Suppressor macrophage (primary cell): Measurements from ENCODE around the gene SYNPO.

Source experiments
- DNase-seq, 4 experiments: peaks; one replicate each; pipeline ENCODE4 v3.0.0-alpha.2; 2020 to 2022

SYNPO gene

DNA sequence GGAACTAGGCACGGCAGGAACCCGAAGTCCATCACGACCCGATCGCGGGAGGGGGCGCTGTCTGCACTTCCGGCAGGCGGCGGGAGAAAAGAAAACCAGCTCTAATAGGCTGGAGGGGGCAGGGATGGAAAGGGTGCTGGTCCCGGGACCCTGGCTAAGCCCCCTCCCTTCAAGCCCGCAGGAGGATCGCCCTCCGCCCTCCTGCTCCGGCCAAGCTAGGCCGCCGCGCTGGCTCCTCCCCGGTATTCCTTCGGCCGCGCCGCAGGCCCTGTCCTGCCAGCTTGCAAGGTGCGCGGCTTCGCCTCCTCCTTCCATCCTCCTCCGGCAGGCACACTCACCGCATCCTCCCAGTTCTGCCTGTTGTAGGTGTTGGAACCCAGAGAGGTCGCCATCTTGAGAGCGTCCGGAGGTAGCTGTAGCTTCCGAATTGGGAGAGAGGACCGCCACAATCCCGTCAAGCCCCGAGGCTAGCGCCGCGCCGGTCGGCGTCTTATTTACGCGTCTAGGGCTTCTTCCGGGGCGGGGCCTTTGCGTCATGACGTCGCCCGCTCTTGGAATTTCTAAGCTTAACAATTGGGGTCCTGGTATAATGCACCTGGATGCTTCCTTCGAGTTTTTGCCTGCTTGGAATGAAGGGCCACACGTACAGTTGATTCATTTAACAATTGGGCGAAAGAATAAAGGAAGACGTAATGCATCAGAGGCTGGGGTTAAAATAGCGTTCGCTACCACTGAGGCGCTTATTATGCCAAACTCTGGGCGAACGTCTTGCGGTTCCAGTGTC, 60.3 kb downstream of the SYNPO start, which contains the start of gene RBM22:
RBM22 (minus strand) TSS at position 469 of the 784 bp plus-strand sequence; CDS start at position 392, 77 bp downstream.
- peak; percentile 93 to 96 (median 94) for DNase-seq

DNA sequence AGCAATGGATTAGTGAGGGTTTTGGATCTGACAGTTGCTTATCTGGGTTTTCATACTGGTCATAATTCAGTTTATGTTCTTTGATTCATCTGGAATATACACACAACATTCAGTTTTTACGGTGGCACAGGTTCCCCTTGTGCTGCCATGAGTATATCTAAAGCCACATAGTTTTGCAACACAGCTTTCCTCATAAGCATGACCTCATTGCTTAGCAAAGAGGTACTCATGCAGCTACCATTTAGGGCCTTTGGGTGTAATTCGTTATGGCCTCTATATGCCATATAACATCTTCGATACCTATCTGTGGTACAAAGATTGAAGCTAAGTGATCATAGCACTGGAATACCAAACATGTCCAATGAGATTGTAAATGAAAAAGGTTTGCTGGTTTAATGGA, 63.3 kb downstream of the SYNPO start:
- peak; percentile 56 to 81 (median 64) for DNase-seq

DNA sequence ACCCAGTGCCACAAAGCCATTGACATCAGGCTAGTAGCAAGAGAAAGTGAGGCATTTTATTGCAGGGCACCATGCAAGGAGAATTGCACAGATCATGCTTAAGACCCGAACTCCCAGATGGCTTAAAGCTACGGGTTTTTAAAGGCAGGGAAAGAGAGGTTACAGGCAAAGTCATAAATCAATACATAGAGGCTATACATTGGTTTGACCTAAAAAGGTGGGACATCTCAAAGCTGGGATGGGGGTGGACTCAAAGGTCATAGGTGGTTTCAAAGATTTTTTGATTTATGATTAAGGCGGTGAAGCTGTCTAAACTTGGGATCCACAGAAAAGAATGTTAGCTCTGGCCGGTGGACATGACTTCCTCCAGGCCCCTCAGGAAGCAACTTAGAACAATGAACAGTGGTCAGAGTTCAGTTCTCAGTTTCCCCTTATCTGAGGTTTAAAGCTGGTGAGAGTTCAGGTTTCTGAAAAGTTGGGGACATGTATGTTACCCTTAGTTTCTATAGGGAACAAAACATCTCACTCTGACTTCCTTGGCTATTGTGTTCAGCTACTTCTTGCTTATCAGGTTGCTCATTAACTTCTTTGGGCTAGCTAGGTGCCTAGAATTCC, 66.4 kb downstream of the SYNPO start:
- no peak for DNase-seq
